ENCODE measurements around the gene MAGI2. TPM values are rescaled to one million over a fixed set of nuclear protein-coding genes. Genes with fewer than 3 reads are reported as not detected.

The MAGI2 gene
- total RNA-seq, 1 experiment from 2014 or later, result 14.3 TPM

- no peak overlapping the region for H3K23ac ChIP-seq (ENCODE audit: insufficient read length, low read depth, low read length)
- H3K79me2 ChIP-seq (ENCODE audit: insufficient read depth, low read length), result no peaks in the 10 kb centered on the region
- H3K56ac ChIP-seq (ENCODE audit: insufficient read length, low read depth, low read length), result no peak overlapping the region
- H3K9me3 ChIP-seq (ENCODE audit: control insufficient read depth, low read depth, low read length), result no peaks in the 10 kb centered on the region
- H3K4me2 ChIP-seq (ENCODE audit: insufficient read depth, insufficient read length, low read length), result no peak overlapping the region
- no peak overlapping the region for H3K27ac Mint-ChIP-seq
- no peak overlapping the region for H3K18ac ChIP-seq (ENCODE audit: insufficient read length, low read depth, low read length)
- H3K27ac ChIP-seq (ENCODE audit: insufficient read length, low read depth, low read length), result no peak overlapping the region
- H3K79me1 ChIP-seq (ENCODE audit: insufficient read depth, low read depth, low read length, poor library complexity, severe bottlenecking), result no peaks in the 10 kb centered on the region
- no peaks in the 10 kb centered on the region for H3K9me3 Mint-ChIP-seq
- H3K4ac ChIP-seq (ENCODE audit: low read depth, low read length), result no peak overlapping the region
- no peaks in the 10 kb centered on the region for H3K23me2 ChIP-seq (ENCODE audit: insufficient read length, low read depth, low read length, poor library complexity, severe bottlenecking)
- no peaks in the 10 kb centered on the region for H3K27me3 ChIP-seq (ENCODE audit: insufficient read depth, low read length)
- no peak overlapping the region for H2AK5ac ChIP-seq (ENCODE audit: insufficient read length, low read length)
- H2BK5ac ChIP-seq (ENCODE audit: insufficient read length, low read length), result no peak overlapping the region
- H2BK120ac ChIP-seq (ENCODE audit: low read depth, low read length, poor library complexity, severe bottlenecking), result no peak overlapping the region
- no peak for TF ChIP-seq CTCF (conservative IDR thresholded peaks at IDR 0.05)
- no peak overlapping the region for H3K9ac ChIP-seq (ENCODE audit: extremely low read depth, insufficient read length, low read length)
- H2AFZ ChIP-seq (ENCODE audit: low read length), result no peak overlapping the region
- no peak overlapping the region for H4K5ac ChIP-seq (ENCODE audit: insufficient read length, low read depth, low read length)
- H3K4me1 ChIP-seq (ENCODE audit: insufficient read depth, low read length), result no peaks in the 10 kb centered on the region
- no peaks in the 10 kb centered on the region for H4K20me1 ChIP-seq (ENCODE audit: control insufficient read depth, insufficient read depth, insufficient read length)
- H2BK12ac ChIP-seq (ENCODE audit: insufficient read length, low read depth, low read length), result no peak overlapping the region
- DNase-seq, result no peak
- H4K8ac ChIP-seq (replicated peaks; ENCODE audit: insufficient read length, low read depth, low read length), result no peak overlapping the region
- H3K4me1 Mint-ChIP-seq, result no peaks in the 10 kb centered on the region
- no CpG with 5 or more reads among the region's 1 CpG for WGBS (ENCODE audit: extremely low coverage, insufficient read length, low lambda C conversion rate)
- H3K27me3 Mint-ChIP-seq (ENCODE audit: low read depth), result no peaks in the 10 kb centered on the region
- H3K14ac ChIP-seq (ENCODE audit: insufficient read depth, low read length), result no peak overlapping the region
- H3T11ph ChIP-seq (ENCODE audit: low read length), result no peak overlapping the region
- H2BK15ac ChIP-seq (ENCODE audit: low read depth, low read length), result no peak overlapping the region
- H2BK20ac ChIP-seq (ENCODE audit: low read depth, low read length, poor library complexity, severe bottlenecking), result no peak overlapping the region
- H3K4me3 Mint-ChIP-seq, result no peak overlapping the region
- no peak overlapping the region for H4K91ac ChIP-seq (ENCODE audit: insufficient read length, low read depth, low read length)
- H3K36me3 Mint-ChIP-seq (ENCODE audit: insufficient read depth in 1 of 3, low read depth in 3 of 3), result no peaks in the 10 kb centered on the region
Measured at GRCh38 chr7:78845155-78845554, 608.3 kb downstream of the MAGI2 start.
